GM21717 (cell line): ENCODE data around the gene TUBB1.
A peak's percentile ranks its signal among the peaks of the same experiment; 100 is the strongest.
"Not testable (repeated sequence)": the region's sequence is repeated elsewhere in the genome, so short reads cannot be mapped to it uniquely, and the experiment has no call there.

Source experiments
- ATAC-seq: cut with Tn5 transposase; IDR thresholded peaks from one replicate; pipeline ENCODE4 v1.9.1; 2021; ENCODE audit warnings: mild to moderate bottlenecking, moderate library complexity; ENCODE audit not compliant: unreplicated experiment

Gene TUBB1

DNA sequence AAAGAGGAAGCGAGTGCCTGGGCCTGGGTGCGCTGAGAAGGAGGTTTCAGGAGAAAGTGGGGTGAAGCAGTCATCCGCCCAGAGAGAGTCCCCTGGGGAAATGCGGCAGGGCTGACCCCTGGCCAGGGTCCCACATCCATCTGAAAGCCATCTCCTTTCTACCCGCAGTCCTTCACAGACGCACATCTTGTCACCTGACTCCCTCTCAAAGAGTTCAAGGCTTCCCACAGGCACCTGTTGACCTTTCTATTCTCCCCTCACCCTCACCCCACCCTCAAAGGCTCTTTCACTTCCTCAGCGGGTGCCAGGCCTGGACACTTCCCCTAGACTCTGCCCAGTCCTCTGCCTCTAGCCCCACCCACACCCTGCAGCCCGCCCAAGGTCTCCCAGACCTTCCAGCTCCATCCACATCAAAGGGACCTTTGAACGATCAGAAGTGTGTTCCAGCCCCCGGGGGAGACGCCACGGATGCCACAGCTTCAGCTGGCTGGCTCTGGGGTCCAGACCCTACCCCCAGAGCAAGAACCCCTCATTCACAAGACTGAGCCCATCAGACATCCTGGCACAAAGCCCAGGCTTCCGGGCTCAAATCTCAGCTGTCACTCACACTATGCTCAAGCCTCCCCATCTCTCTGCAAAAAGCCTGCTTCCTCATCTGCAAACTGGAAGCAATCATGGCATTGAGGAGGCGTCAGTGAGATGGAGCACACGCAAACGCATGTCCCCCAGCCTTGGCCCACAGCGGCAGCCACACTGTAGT is 14.3 kb upstream of the TUBB1 start:
- ATAC-seq = peak; percentile 47

DNA sequence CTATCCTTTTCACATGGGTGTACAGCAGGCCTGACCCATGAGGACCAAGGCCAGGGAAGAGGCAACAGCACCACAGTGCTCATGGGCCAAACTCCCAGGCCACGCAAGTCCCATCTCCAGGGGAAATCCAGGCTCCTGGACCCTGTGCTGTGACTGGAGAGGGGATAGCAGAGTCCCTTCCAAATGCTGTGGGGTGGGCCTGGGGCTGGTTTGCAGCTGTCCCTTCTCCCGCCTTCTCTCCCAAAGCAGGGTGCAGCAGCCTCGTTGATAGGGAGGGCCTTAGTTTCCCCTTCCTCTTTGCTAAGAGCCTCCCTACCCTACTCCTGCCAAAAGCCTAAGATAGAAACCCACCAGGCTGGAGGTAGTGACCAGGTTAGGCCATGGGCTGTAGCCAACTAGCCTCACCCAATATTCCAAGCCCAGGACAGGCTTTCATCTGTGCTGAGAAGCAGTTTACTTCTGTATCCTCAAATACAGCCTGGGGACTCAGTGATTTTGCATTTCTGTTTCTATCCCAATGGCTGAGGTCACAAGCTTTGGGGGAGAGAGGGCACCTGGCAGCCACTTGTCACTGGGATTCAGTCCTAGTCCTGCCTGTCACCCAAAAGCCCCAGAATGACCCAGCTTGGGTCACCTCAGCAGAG is 13.6 kb upstream of the TUBB1 start:
- no peak for ATAC-seq

DNA sequence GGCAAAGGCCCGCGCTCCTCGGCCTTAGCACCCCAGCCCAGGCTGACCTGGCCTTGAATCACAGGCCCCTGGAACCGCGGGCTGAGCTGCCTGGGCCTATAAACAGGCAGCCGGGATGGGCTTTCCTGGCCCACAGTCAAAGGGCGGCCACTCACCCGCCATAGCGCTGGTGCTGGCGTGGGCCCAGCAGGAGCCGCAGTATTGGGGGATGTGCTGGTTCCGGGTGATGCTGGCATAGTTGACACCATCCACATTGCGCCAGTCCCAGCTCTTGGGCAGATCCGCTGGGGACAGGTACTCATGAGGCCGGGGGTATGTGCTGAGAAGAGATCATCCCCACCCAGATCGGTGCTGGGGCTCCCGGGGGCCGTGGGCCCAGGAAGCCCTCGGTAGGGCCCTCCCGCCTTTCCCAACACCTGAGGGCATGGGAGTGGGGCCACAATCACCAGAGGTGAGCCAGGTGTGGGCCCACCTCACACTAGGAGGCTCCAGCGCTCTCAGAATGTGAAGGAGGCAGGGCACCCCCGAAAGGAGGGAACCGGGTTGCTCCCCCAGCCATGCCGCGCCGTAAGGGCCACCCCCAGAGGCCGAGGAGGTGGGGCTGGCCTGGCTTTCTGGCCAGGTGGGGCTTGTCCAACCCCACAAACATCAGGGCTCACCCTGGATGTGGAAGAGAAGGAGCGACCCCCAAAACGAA is 12.9 kb upstream of the TUBB1 start:
- no peak for ATAC-seq

DNA sequence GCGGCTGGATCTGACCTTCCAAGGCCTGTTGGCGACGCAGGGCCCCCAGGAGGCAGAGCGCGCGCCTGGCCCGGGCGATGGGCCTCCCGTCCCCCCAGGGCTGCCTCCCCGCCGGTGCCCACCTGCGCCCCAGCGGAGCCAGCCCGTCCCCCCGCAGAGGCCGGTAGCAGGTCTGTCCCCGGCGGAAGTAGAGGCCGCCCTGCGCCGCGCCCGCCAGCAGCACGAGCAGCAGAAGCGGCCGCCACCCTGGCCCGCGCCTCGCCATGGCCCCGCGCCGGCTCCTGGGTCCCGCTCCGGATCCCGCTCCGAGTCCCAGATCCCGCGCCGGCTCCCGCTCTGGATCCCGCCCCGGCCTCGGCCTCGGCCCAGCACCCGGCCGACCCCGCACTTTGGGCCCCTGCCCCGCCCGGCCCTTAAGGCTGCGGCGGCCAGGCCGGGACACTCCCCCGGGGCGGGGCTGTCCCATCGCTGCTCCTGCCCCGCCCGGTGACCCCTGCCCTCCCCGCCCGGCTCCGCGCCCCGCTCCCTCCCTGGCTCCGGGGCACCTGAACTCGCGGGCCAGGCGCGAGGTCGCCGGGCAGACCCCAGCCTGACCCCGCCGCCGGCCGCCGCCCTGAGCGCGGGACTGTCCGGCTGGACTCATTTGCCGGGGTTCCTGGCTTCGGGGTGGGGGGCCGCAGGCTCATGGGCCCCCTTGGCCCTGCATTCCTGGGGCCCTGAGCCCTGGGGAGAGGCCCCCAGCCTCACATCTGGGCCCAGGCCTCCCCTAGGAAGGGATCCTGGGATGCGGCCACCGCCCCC is 12.2 kb upstream of the TUBB1 start, which contains the start of gene CTSZ:
Gene CTSZ (minus strand): TSS at position 391 of the 801 bp plus-strand sequence. CDS start 126 bp downstream, at position 265.
- ATAC-seq = peak; percentile 22

DNA sequence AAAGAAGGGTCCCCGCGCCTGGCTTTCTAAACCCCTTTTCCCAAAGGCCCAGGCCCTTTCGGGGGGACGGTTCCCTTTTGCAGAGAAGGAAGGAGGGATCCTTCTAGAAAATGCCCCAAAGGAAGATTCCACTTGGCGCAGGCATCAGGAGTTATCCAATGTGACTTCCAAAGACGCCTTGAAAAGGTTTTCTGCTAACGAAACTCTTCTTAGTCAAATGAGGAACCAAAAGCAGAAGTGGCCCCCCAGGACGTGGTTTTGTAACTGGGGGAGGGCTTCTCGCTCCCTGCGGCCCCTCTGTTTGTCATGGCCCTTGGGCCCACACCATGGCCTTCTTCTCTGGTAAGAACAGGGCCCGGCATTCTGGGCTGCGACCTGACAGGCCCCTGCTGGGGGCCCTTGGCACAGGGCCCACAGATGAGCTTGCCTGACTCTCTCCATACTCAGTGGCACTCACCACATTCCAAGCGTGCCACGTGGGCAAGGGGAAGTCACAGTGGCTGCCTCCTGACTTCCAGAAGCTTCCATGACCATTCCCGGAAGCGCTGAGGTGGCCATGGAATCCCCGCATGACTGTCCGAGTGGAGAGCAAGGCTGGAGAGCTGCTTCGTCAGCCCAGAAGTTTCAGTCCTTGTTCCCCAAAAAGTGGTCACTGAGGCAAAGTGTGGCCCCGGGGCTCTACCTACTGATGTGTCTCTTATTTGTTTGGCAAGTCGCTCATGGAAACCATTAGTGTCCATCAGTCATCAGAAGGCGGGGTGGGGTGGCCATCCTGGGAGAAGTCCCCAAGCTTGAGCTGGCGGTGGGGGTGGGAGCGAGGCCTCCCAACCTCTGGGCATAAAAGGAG is 11.3 kb upstream of the TUBB1 start:
- peak; percentile 44 for ATAC-seq

DNA sequence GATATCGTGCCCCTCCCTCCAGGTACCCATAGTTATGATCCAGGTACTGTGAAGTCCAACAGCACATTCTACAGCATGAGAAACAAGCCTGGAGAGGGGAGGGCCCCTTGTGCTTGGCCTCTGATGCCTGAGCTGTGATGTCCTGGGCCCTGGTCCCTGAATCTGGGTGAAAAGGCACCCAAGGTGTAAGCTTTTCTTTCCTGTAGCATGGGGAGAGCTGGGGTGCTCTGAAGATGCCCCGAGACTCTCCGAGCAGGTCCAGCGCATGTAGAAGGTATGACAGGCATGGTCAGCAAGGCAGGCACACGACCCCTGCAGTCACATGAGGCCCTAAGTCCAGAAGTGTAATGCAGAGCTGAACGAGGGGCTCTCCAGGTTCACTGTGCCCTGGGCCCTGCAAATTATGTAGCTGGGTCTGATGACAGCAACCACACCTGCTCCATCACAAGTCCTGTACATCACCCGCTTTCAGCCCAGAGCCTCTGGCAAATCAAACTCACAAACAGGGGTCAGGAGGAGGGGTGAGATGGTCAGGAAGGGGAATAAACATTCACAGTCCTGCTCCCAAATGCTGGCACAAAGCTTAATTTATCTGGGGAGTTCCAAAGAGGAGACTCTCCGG is 10.4 kb upstream of the TUBB1 start:
- ATAC-seq = no peak

DNA sequence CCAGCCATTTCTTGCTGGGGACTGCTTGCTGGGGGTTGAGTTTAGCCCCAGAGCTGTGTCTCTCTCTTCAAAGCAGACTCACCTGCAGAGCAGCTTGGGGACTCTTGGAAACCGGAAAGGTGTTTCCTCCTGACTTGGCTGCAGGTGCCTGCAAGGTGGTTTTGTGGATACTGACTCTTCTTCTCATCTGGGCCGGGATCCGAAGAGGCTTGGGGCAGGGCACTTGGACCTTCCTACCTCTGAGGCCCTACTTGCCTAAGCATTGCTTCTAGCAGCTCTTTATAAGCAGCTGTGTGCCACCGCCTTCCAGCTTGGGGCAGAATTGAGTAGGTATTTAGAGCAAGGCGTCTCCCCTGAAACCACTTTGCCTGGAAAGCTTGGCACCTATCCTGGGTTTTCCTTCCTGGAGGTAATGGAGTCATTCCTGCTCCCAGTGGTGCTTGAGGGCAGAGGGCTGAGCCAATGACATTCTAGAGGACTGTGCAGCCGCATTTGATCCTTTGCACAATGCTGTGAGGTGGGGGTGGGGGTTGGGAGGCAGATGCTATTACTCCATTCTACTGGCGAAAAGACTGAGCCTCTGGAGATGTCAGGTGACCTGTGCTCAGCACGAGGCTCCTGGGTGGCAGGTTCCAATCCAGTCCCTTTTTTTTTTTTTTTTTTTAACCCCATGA is 8.8 kb upstream of the TUBB1 start:
- ATAC-seq = no peak

DNA sequence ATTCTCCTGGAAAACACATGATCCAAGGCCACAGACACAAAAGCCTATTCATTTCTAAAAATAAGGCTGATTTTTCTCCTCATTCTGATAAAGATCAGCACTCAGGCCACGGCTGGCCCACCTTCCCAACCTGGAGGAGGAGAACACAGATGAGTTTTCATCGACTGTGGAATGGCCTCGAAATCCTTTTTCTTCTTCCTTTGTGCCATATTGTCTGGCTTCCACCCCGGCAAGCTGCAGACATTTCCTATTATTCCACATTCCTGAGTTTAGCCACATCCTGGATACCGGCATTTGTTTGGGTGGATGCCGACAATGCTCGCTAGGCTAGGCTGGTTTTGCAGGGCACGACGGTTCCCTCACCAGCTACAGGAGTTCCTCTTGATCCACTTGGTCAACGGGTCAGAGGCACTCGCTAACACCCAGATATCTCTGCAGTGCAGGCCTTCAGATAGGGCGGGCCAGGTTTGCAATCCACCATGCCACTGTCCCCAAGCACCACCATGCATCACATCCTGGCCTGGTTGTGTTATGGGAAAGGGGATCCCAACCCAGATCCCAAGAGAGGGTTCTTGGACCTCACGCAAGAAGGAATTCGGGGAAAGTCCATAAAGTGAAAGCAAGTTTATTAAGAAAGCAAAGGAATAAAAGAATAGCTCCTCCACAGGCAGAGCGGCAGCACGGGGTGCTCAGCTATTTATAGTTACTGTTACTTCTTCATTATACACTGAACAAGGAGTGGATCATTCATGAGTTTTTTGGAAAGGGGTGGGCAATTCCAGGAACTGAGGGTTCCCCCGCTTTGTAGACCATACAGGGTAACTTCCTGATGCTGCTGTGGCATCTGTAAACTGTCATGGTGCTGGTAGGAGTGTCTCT is 8.0 kb upstream of the TUBB1 start:
- no peak for ATAC-seq

DNA sequence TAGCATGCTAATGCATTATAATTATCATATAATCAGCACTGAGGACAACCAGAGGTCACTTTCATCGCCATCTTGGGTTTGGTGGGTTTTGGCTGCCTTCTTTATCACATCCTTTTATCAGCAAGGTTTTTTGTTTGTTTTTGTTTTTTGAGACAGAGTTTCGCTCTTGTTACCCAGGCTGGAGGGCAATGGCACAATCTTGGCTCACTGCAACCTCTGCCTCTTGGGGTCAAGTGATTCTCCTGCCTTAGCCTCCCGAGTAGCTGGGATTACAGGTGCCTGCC is 7.4 kb upstream of the TUBB1 start:
- not testable (repeated sequence) for ATAC-seq

DNA sequence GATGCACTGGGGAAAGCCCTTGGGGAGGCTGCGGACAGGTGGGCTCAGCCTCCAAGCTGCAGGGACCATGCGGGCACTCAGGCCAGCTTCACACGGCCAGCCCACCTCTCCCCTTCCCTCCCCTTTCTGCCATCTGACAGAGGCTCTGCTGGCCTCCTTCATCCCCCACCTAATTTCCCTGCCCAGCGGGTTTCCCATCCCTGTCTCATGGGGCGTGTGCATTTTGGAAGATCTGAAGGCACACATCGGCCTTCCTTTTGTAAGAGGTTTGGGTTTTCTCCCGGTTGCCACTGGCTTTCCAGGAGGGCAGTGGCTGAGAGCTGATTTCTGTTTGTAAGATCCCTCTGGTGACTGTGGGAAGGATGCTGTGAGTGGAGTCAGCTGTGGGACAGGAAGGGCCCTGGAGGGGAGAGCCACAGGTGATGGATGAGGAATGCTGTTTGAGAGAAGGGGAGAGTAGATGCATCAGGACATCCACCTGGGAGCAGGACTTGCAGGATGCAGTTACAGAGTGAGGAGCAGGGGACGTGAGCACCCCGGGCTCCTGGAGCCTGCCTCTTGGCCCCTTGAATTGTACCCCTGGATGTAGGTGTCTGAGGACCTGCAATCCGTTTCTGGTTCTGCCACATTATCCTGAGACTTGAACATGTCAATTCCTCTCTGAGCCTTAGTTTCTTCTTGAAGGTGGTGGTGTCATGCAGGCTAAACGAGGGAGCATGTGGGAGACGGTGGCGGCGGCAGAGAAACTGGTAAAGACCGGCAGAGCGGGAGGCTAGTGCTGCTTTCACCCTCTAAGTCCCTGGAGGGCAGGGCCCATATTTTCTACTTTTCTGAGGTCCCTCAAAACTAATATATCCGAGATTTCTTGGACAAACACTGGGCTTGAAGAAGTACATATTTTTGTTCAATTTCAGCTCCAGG is 5.9 kb upstream of the TUBB1 start:
- ATAC-seq = no peak

DNA sequence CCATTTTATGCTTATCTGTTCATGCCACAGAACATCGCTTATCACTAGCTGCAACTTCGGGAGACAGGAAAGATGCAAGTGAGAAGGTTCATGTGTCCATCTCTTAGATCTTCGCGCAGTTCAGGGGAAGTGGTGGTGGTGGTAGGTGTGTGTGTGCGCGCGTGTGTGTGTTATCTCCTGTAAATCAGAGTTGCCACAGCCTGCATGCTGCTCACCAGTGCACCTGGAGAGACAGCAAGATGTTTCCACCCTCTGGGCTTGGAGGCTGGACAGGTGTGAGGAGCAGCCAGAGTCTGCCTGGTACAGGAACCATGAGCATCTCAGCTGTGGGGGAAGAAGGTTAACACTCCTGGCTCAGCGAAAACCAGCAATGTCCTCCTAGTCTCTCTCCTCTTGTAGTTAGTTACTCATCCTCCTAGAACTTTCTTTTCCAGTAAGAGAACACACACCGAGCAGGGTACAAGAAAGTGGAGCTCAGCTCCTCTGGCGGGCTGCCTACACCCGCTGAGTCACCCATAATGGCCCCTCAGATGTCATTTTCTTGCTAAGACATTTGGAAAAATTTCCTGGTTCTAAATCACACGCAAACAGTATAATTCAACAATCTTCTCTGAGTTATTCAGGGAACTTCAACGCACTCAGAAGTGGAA is 5.1 kb upstream of the TUBB1 start:
- ATAC-seq = no peak

DNA sequence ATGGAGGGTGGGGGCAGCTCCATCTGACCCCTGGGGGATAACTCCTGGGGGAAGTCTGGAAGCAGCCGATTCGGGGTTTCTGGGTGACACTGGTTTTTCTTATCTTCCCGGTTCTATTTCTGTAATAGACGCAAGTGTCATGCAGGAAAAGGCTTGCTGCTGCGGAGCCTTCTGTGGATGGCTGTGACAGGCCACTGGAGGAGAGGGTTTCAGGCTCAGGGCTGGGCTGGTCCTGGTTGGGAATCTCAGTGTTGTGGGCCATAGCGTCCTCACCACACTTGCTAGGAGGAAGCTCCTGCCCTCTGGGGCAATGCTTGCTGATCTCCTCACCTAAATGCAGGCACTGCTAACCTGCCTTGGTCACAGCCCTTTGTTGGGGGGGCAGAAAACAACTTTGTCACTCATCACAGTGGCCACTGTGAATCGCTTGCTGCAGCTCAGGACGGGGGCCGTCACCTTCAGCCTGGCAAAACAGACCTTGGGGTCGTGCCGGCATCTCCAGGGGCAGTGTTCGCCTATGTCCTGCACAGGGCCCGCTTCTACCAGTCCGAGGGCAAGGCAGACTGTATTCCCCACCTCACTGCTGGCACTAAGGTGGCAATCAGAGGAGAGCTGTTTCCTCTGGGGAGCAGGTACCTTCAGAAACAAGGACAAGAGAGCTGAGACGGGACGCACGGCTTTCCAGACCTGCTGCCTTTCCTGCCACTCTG is 4.4 kb upstream of the TUBB1 start:
- ATAC-seq = no peak

DNA sequence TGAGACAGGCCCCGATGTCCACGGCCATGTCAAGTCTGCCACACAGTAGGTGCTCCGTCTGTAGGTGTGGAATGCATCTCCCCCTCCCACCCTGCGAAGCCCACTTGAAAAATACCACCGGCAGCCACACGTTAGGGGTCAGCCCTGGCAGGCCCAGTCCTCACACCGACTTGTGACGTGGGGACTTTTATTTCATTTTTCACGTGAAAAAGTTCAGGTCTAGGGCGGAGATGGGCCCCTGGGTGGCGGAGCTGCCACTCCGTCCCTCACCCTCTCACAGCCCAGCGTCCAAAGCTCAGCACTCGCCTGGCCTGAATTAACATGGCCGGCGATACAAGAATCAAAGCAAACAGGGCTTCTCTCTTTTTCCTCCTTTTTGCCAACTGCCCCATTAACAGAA is 3.8 kb upstream of the TUBB1 start:
- ATAC-seq = no peak

DNA sequence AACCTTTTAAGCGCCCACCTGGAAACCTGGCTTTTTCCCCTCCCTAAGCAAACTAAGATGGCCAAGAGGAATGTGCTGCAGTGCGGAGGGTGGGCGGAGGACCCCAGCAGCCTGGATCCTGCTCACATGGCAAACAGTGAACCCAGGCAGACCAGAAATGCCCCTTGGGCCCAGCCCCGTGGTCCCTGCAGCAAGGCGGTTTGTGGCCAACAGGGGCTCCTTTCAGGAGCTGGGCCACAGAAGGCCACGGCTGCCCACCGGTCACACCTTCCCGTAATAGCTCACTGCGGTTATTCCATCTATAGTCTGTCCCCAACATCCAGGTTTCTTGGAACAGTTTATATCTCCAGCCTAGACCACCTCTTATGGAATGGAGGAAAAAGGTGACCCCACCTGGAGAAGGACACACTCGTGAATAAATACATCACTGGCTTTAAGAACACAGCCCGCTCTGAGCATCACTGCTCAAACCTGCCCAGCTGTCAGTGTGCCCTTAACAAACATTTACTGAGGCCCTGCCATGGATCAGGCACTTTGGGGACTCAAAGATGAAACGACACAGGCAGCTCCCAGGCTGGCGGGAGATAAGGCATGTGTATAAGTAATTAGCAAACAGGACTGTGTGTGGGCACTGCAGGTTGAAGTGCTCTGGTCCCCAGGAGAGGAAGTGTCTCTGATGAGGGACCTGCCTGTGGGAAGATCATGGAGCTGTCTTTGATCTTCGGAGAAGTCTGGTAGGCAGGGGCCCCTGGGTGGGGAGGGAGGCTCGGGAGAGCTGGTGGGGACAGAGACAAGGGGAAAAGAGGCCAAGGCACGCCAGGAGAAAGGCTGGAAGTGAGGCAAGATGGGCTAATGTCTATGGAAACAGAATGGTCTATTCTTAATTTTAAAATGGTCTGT is 3.2 kb upstream of the TUBB1 start:
- ATAC-seq = no peak

DNA sequence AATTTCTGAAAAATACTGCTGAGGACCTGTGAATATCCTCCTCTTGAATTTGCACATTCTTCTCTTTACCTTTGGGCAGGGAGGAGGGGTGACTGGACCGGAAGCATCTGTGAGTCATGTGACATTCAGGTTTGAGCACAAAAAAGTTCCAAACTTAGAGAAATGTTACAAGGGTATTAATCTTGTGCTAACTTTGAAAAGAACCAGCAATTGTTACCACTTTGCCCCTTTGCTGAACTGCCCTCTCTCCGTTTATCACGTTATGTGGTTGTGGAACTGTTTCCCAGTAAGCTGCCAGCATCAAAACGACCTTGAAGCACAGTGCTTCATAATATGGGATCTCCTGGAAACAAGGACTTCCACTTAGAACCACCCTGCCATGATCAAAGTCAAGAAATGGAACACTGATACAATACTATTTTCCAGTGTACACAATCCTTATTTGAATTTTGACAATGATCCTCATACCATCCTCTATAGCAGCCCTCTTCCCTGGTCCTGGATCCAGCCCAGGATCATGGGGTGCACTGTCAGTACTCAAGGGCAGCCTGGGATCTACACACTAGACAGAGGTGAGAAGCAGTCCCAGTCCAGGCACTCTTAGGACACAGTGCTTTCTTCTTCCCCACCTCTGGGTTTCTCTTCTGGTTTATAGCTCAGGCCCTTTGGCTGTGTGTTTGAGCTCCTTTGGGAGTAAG is 2.3 kb upstream of the TUBB1 start:
- ATAC-seq = no peak
